ENCODE measurements around the gene PAK6.

GRCh38 chr15:40254452-40254851 lies 15.6 kb downstream of the PAK6 start:
- TF ChIP-seq CTCF (optimal IDR thresholded peaks at IDR 0.05 in 1 of 3, IDR thresholded peaks at IDR 0.05 in 1 of 3, conservative IDR thresholded peaks at IDR 0.05 in 1 of 3; ENCODE audit: extremely low read depth in 1 of 3, insufficient read depth in 2 of 3, low read length in 3 of 3) (no peak), EZH2 (IDR thresholded peaks at IDR 0.05; ENCODE audit: low read length) (no peak)

Data from keratinocyte (primary cell).